ENCODE data around the gene HBA2. TPM values are rescaled to one million over a fixed set of nuclear protein-coding genes. Genes with fewer than 3 reads are reported as not detected.

HBA2 gene
- total RNA-seq, 4 donors from 2014 or later: 1.3 to 348 (median 64.4) TPM

- H3K4me3 ChIP-seq (ENCODE audit: low read depth, poor library complexity, severe bottlenecking): no peak overlapping the region
- intact Hi-C loops (cut with DNase I; ENCODE audit: low total_unique reads): no loop called here
- DNase-seq (ENCODE audit: low spot score in 2 of 2): no peak
- TF ChIP-seq, protein P1, sequence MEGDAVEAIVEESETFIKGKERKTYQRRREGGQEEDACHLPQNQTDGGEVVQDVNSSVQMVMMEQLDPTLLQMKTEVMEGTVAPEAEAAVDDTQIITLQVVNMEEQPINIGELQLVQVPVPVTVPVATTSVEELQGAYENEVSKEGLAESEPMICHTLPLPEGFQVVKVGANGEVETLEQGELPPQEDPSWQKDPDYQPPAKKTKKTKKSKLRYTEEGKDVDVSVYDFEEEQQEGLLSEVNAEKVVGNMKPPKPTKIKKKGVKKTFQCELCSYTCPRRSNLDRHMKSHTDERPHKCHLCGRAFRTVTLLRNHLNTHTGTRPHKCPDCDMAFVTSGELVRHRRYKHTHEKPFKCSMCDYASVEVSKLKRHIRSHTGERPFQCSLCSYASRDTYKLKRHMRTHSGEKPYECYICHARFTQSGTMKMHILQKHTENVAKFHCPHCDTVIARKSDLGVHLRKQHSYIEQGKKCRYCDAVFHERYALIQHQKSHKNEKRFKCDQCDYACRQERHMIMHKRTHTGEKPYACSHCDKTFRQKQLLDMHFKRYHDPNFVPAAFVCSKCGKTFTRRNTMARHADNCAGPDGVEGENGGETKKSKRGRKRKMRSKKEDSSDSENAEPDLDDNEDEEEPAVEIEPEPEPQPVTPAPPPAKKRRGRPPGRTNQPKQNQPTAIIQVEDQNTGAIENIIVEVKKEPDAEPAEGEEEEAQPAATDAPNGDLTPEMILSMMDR (IDR thresholded peaks at IDR 0.05): no peak
- TF ChIP-seq POLR2A (IDR thresholded peaks at IDR 0.05): no peak
- 90 to 94% methylated on average over 8 of the region's 8 CpGs for WGBS, 2 donors
These were observed 14.7 kb downstream of the HBA2 start for GRCh38 chr16:187330-187729.

DNA sequence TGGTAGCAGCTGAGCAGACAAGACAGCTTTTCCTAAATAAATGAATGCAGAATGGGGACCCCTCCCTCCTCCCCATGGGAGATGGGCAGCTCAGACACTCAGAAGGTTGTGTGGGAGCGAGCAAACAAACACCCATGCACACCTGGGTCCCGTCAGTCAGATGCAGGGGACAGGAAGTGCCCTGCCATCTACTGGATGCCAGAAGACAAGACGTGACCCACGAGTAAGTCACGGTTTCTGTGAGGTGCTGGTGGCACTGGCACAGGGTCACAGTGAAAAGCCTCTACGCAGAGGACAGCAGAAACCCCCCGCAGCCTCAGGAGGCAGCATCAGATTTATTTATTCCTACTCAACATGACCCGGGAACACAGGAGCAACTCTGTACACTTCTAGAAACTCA lies 16.0 kb downstream of the HBA2 start:
- H3K4me3 ChIP-seq (ENCODE audit: low read depth, poor library complexity, severe bottlenecking): no peak overlapping the region
- 71 to 79% methylated on average over 8 of the region's 8 CpGs for WGBS, 2 donors
- DNase-seq (ENCODE audit: low spot score in 2 of 2): no peak
- intact Hi-C loops (cut with DNase I; ENCODE audit: low total_unique reads): no loop called here
- TF ChIP-seq, protein P1 (IDR thresholded peaks at IDR 0.05): no peak
- no peak for TF ChIP-seq POLR2A (IDR thresholded peaks at IDR 0.05)

DNA sequence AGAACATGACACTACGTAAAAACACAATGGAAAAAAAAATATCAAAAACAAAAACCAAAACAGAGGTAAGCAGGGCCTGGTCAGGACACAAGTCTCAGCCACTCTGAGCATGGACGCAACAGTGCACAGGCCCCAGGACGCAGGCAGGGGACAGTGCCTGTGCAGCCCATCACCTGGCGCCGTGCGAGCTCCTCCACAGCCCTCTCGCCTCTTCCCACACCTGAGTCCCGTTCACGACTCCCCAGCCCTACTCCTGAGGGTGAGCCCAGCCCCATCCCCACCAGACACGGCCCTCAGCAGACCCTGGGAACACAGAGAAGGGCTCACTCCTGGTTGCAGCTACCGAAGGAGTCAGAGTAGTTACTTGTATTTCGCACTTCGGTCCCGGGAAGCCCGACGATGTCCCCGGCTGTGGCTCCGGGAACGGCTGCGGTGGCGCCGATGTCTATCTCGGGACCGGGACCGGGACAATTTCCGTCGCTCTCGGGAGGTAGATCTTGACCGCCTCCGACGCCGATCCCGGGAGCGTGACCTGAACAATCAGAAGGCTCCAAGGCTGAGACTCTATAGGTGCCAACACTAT lies 17.0 kb downstream of the HBA2 start:
- intact Hi-C loops (cut with DNase I; ENCODE audit: low total_unique reads): no loop called here
- 93 to 95% methylated on average over 34 of the region's 34 CpGs for WGBS, 2 donors
- no peak for DNase-seq (ENCODE audit: low spot score in 2 of 2)

GRCh38 chr16:191831-192230 lies 19.2 kb downstream of the HBA2 start:
- 89 to 90% methylated on average over 4 of the region's 4 CpGs for WGBS, 2 donors
- intact Hi-C loops (cut with DNase I; ENCODE audit: low total_unique reads): no loop called here
- TF ChIP-seq, protein P1 (IDR thresholded peaks at IDR 0.05): no peak
- TF ChIP-seq POLR2A (IDR thresholded peaks at IDR 0.05): no peak
- DNase-seq (ENCODE audit: low spot score in 2 of 2): no peak
- H3K4me3 ChIP-seq (ENCODE audit: low read depth, poor library complexity, severe bottlenecking): no peak overlapping the region

More for the DNA sequence above, 17.0 kb downstream of the HBA2 start:
- no peak overlapping the region for H3K4me3 ChIP-seq (ENCODE audit: low read depth, poor library complexity, severe bottlenecking)
- TF ChIP-seq, protein P1 (IDR thresholded peaks at IDR 0.05): no peak
- TF ChIP-seq POLR2A (IDR thresholded peaks at IDR 0.05): no peak

DNA sequence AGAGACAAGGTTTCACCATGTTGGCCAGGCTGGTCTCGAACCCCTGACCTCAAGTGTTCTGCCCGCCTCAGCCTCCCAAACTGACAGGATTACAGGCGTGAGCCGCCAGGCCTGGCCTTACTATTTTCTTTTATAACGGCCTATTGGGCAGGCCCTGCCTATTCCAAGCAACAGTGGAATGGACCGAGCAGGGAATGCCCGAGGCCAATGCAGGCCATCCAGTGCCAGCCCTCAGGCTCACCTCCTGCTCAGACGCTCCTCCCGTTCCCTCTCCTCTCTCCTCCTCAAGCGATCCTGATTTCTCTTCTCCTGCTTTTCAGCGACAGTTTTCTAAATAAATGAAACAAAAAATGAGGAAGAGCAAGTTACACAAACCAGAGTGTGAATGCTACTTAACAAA lies 20.0 kb downstream of the HBA2 start:
- intact Hi-C loops (cut with DNase I; ENCODE audit: low total_unique reads): no loop called here
- TF ChIP-seq, protein P1 (IDR thresholded peaks at IDR 0.05): no peak
- no peak for TF ChIP-seq POLR2A (IDR thresholded peaks at IDR 0.05)
- H3K4me3 ChIP-seq (ENCODE audit: low read depth, poor library complexity, severe bottlenecking): no peak overlapping the region
- 96 to 97% methylated on average over 11 of the region's 11 CpGs for WGBS, 2 donors
- no peak for DNase-seq (ENCODE audit: low spot score in 2 of 2)

DNA sequence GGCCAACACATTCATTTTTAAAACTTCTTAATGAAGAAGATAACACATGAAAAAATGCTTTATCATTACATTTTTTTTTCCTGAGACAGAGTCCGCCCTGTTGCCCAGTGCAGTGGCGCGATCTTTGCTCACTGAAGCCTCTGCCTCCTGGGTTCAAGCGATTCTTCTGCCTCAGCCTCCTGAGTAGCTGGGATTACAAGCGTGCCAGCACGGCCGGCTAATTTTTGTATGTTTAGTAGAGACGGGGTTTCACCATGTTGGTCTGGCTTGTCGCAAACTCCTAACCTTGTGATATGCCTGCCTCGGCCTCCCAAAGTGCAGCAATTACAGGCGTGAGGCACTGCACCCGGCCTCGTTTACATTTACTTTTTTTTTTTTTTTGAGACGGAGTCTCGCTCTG lies 20.8 kb downstream of the HBA2 start:
- no peak overlapping the region for H3K4me3 ChIP-seq (ENCODE audit: low read depth, poor library complexity, severe bottlenecking)
- DNase-seq (ENCODE audit: low spot score in 2 of 2): no peak
- TF ChIP-seq, protein P1 (IDR thresholded peaks at IDR 0.05): no peak
- no peak for TF ChIP-seq POLR2A (IDR thresholded peaks at IDR 0.05)
- WGBS, 2 donors: 92 to 94% methylated on average over 15 of the region's 15 CpGs
- intact Hi-C loops (cut with DNase I; ENCODE audit: low total_unique reads): no loop called here

Measured in lower leg skin (tissue), 4 donors.